Activated T-helper 2 cell treated with anti-CD3 and anti-CD28 coated beads, Interferon-gamma antibody, Interleukin-2, Interleukin-4, amounts not matched to agents 10 μg/mL and 5 μg/mL and 100 μg/mL, durations not matched to agents 14 hours and 24 hours and 36 hours (primary cell): Measurements from ENCODE around the gene ZNF232. TPM values are rescaled to one million over a fixed set of nuclear protein-coding genes. Genes with fewer than 3 reads are reported as not detected.
"Not testable (repeated sequence)": the region's sequence is repeated elsewhere in the genome, so short reads cannot be mapped to it uniquely, and the experiment has no call there.

Source experiments
- DNase-seq: peaks from one replicate; pipeline ENCODE4 v3.0.0; 2021; ENCODE audit warnings: low spot score
- H3K27ac Mint-ChIP-seq: one replicate; pipeline ENCODE4 v1.8.0; 2021; ENCODE audit warnings: mixed read lengths
- H3K27me3 Mint-ChIP-seq: one replicate; pipeline ENCODE4 v1.8.0; 2021; ENCODE audit warnings: low read depth, mixed read lengths
- H3K36me3 Mint-ChIP-seq: one replicate; pipeline ENCODE4 v1.8.0; 2021; ENCODE audit warnings: low read depth, mixed read lengths
- H3K4me1 Mint-ChIP-seq: one replicate; pipeline ENCODE4 v1.8.0; 2021; ENCODE audit warnings: low read depth, mixed read lengths
- H3K4me3 Mint-ChIP-seq: one replicate; pipeline ENCODE4 v1.8.0; 2021; ENCODE audit warnings: low read depth, mild to moderate bottlenecking, moderate library complexity, mixed read lengths
- H3K9me3 Mint-ChIP-seq: one replicate; pipeline ENCODE4 v1.8.0; 2021; ENCODE audit warnings: mixed read lengths
- intact Hi-C: fragments of 100-400 bp; cut with micrococcal nuclease; formaldehyde crosslinking; loops from one replicate; pipeline ENCODE4 v1.15.1; 2023
- total RNA-seq: library from RNA; stranded (reverse); gene quantifications from 2 replicates; pipeline ENCODE4 v1.2.3, GENCODE V29; 2022

ZNF232 gene
- total RNA-seq, 1 donor from 2014 or later = 16.5 TPM

DNA sequence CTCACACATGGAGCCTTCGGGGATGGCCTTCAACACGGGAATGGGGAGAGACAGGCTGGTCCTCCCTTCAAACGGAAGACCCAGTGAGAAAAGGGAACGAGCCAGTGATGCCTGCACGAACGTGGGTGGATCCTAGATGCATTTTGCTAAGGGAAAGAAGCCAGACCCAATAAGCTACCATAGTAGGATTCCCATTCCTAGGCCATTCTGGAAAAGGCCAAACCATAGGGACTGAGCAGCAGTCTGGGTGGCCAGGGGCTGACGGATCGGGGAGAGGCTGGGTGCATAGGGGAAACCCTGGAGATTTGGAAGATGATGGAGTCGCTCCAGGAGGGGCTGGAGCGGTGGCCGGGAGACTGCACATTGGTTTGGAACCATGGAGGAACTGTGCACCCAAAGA lies 22.9 kb upstream of the ZNF232 start:
- H3K27me3 Mint-ChIP-seq, H3K27ac Mint-ChIP-seq, H3K4me3 Mint-ChIP-seq, H3K9me3 Mint-ChIP-seq, H3K4me1 Mint-ChIP-seq, DNase-seq, H3K36me3 Mint-ChIP-seq, intact Hi-C loops: not testable (repeated sequence)

GRCh38 chr17:5133961-5134360 lies 22.3 kb upstream of the ZNF232 start:
- H3K36me3 Mint-ChIP-seq, H3K4me1 Mint-ChIP-seq, H3K27me3 Mint-ChIP-seq, H3K9me3 Mint-ChIP-seq, DNase-seq, H3K27ac Mint-ChIP-seq, H3K4me3 Mint-ChIP-seq, intact Hi-C loops: not testable (repeated sequence)

GRCh38 chr17:5133311-5133710 lies 21.6 kb upstream of the ZNF232 start:
- Mint-ChIP-seq H3K36me3 (no peaks in the 10 kb centered on the region), H3K4me3 (no peak overlapping the region)
- intact Hi-C loops = no loop called here

GRCh38 chr17:5132503-5133225 lies 21.0 kb upstream of the ZNF232 start:
- H3K27me3 Mint-ChIP-seq, H3K36me3 Mint-ChIP-seq, H3K9me3 Mint-ChIP-seq, H3K4me3 Mint-ChIP-seq, DNase-seq, H3K27ac Mint-ChIP-seq, intact Hi-C loops, H3K4me1 Mint-ChIP-seq: not testable (repeated sequence)

More at GRCh38 chr17:5133311-5133710, 21.6 kb upstream of the ZNF232 start:
- H3K9me3 Mint-ChIP-seq = no peaks in the 10 kb centered on the region
- no peak overlapping the region for H3K27ac Mint-ChIP-seq
- no peaks in the 10 kb centered on the region for H3K27me3 Mint-ChIP-seq
- no peak for DNase-seq
- no peaks in the 10 kb centered on the region for H3K4me1 Mint-ChIP-seq

- H3K9me3 Mint-ChIP-seq, H3K27ac Mint-ChIP-seq, intact Hi-C loops, H3K4me1 Mint-ChIP-seq, H3K27me3 Mint-ChIP-seq, H3K4me3 Mint-ChIP-seq, H3K36me3 Mint-ChIP-seq: not testable (repeated sequence)
- DNase-seq = peak; percentile 7
Measured at GRCh38 chr17:5131799-5132502, 20.3 kb upstream of the ZNF232 start.

DNA sequence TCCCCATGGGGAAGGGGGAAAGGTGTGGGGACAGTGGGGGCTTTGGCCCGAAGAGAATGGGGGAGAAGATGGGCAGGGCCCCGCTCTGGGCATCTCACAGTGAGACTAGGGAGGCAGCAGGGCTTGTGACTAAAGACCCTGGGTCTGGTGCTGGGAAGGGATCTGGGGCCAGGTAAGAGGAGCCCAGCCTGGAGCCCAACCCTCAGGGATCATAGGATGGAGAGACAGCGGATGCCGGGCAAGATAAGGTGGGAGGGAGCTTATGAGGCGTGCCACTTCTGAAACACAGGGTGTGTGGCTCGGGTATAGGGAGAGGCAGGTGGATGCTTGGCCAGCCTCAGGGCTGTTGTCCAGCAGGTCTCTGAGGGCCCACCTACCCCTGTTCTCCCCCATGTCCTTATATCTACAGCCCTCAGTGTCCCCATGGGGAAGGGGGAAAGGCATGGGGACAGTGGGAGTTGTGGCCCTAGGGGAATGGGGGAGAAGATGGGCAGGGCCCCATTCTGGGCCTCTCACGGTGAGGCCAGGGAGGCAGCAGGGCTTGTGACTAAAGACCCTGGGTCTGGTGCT lies 19.6 kb upstream of the ZNF232 start:
- Mint-ChIP-seq H3K27me3 (no peaks in the 10 kb centered on the region), H3K4me3 (no peak overlapping the region), H3K4me1 (no peaks in the 10 kb centered on the region), H3K27ac (no peak overlapping the region), H3K36me3 (no peaks in the 10 kb centered on the region), H3K9me3 (no peaks in the 10 kb centered on the region)
- peak; percentile 5 for DNase-seq
- intact Hi-C loops = no loop called here

- DNase-seq, intact Hi-C loops, H3K4me3 Mint-ChIP-seq, H3K9me3 Mint-ChIP-seq, H3K27me3 Mint-ChIP-seq, H3K4me1 Mint-ChIP-seq, H3K27ac Mint-ChIP-seq, H3K36me3 Mint-ChIP-seq: not testable (repeated sequence)
Measured at GRCh38 chr17:5130687-5131086, 19.0 kb upstream of the ZNF232 start.

DNA sequence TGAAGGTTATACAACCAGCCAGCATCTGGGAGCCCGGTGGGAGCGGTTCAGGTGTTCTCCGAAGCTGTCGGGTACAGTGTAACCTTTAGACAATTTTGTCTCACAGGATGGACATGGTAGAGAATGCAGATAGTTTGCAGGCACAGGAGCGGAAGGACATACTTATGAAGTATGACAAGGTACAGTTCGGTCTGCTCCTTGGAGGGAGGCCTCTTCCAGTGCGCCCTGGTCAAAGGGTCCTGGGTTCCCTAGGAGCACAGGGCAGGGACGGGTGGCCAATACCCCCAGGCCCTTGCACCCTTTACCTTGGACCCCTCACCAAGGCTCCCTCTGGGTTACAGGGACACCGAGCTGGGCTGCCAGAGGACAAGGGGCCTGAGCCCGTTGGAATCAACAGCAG lies 18.6 kb upstream of the ZNF232 start:
- intact Hi-C loops, H3K4me3 Mint-ChIP-seq, H3K36me3 Mint-ChIP-seq, H3K4me1 Mint-ChIP-seq, H3K9me3 Mint-ChIP-seq, DNase-seq, H3K27ac Mint-ChIP-seq, H3K27me3 Mint-ChIP-seq: not testable (repeated sequence)

DNA sequence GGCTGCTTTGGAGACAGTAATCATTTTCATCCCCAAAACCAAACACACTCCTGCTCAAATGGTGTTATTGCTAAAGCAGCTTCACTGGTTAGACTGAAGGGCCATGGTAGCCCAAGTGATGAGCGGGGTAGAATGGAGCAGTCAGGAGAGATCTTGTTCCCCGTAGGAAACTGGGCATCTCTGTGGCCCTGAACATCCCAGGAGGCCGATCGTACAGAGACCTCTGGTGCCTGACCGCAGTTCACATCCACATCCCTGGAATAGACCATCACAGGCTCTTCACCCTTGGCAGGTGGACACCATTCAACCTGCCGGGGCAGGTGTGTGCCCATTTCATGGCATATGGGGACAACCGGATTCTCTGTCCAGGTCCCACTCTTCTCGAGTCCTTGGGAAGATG lies 18.1 kb upstream of the ZNF232 start:
- H3K4me3 Mint-ChIP-seq, DNase-seq, H3K36me3 Mint-ChIP-seq, H3K4me1 Mint-ChIP-seq, intact Hi-C loops, H3K9me3 Mint-ChIP-seq, H3K27me3 Mint-ChIP-seq, H3K27ac Mint-ChIP-seq: not testable (repeated sequence)

DNA sequence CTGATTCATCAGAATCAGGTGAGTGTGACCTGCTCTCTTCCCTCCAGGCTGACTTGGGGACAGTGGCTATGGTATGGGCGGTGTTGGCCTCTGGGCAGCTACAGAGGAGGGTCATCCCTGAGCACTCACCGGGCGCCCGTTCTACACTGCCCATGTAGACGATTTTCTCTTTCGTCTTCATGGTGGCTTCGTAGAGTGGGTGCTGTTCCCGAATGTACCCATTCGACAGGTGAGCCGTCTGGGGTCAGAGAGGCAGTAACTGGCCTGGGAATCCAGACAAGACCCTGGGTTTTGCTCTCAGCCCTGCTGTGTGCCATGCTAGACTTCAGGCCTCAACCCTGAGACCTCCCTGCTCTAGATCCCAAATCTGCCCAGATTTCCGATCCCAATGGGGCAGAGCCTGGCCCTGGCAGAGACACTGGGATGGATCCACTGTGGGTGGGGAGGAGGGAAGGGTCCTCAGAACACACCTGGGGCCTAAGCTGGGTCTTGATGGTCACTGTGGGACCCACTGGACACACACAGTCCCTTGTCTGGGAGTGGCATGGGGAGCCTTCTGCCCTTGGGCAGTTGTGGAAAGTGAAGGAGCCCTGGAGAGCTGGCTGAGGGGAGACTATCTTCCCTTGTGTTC lies 17.3 kb upstream of the ZNF232 start:
- Mint-ChIP-seq H3K27ac (no peak overlapping the region), H3K4me3 (no peak overlapping the region), H3K36me3 (no peaks in the 10 kb centered on the region), H3K4me1 (no peaks in the 10 kb centered on the region), H3K9me3 (no peaks in the 10 kb centered on the region), H3K27me3 (peaks cover 8% of the 10 kb centered on the region)
- no peak for DNase-seq
- intact Hi-C loops = no loop called here

GRCh38 chr17:5128387-5128786 lies 16.7 kb upstream of the ZNF232 start:
- H3K9me3 Mint-ChIP-seq, H3K36me3 Mint-ChIP-seq, H3K4me3 Mint-ChIP-seq, H3K4me1 Mint-ChIP-seq, DNase-seq, H3K27ac Mint-ChIP-seq, intact Hi-C loops: not testable (repeated sequence)
- peaks cover 13% of the 10 kb centered on the region for H3K27me3 Mint-ChIP-seq

GRCh38 chr17:5127910-5128309 lies 16.2 kb upstream of the ZNF232 start:
- no peak for DNase-seq
- no peak overlapping the region for H3K27ac Mint-ChIP-seq
- H3K27me3 Mint-ChIP-seq = peaks cover 13% of the 10 kb centered on the region
- H3K36me3 Mint-ChIP-seq = no peaks in the 10 kb centered on the region
- no peaks in the 10 kb centered on the region for H3K9me3 Mint-ChIP-seq
- no peak overlapping the region for H3K4me3 Mint-ChIP-seq
- no peaks in the 10 kb centered on the region for H3K4me1 Mint-ChIP-seq
- intact Hi-C loops = no loop called here
